ENCODE results near the gene UNC45A.

DNA sequence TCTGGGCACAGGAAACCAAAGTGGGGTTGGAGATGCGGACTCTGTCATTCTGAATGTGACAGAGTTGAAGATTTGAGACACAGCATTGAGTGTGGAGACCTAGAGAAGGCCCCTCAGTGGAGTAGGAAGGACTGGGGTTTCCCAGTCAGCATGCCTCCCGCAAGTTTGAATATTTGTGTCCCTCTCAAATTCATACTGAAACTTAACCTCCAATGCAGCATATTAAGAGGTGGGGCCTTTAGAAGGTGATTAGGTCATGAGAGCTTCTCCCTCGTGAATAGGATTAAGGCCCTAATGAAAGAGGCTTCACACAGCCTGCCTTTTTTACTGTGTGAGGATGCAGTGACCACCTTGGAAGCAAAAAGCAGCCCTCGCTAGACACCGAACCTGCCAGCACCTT is 10.7 kb upstream of the UNC45A start:
- TF ChIP-seq, protein P1, sequence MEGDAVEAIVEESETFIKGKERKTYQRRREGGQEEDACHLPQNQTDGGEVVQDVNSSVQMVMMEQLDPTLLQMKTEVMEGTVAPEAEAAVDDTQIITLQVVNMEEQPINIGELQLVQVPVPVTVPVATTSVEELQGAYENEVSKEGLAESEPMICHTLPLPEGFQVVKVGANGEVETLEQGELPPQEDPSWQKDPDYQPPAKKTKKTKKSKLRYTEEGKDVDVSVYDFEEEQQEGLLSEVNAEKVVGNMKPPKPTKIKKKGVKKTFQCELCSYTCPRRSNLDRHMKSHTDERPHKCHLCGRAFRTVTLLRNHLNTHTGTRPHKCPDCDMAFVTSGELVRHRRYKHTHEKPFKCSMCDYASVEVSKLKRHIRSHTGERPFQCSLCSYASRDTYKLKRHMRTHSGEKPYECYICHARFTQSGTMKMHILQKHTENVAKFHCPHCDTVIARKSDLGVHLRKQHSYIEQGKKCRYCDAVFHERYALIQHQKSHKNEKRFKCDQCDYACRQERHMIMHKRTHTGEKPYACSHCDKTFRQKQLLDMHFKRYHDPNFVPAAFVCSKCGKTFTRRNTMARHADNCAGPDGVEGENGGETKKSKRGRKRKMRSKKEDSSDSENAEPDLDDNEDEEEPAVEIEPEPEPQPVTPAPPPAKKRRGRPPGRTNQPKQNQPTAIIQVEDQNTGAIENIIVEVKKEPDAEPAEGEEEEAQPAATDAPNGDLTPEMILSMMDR (optimal IDR thresholded peaks at IDR 0.05 in 1 of 3, IDR thresholded peaks at IDR 0.05 in 1 of 3, conservative IDR thresholded peaks at IDR 0.05 in 1 of 3; ENCODE audit: extremely low read depth in 1 of 3, insufficient read depth in 2 of 3, low read length in 3 of 3), result no peak
- no peak for TF ChIP-seq EZH2 (IDR thresholded peaks at IDR 0.05; ENCODE audit: low read length)

All from keratinocyte (primary cell).